WERI-Rb-1 (cell line): ENCODE measurements around the gene LRIT2.
"Not testable (repeated sequence)": the region's sequence is repeated elsewhere in the genome, so short reads cannot be mapped to it uniquely, and the experiment has no call there.

Experiments
- DNase-seq: peaks from one replicate; pipeline ENCODE4 v3.0.0-alpha.2; 2020
- H3K27ac ChIP-seq: fragments of 250-450 bp; sonication (Bioruptor Pico); 2 replicates; pipeline ENCODE4 v1.5.1; 2020; ENCODE audit warnings: mild to moderate bottlenecking, moderate library complexity
- H3K27me3 ChIP-seq: fragments of 250-450 bp; sonication (Bioruptor Pico); 2 replicates; pipeline ENCODE4 v1.5.1; 2021; ENCODE audit warnings: mild to moderate bottlenecking, low read depth, moderate library complexity; ENCODE audit not compliant: insufficient read depth, severe bottlenecking
- H3K36me3 ChIP-seq: fragments of 250-450 bp; sonication (Bioruptor Pico); 2 replicates; pipeline ENCODE4 v1.5.1; 2020; ENCODE audit warnings: mild to moderate bottlenecking, moderate library complexity
- H3K4me3 ChIP-seq: 2 replicates; pipeline ENCODE4 v1.5.1; 2011; ENCODE audit warnings: low read depth, mild to moderate bottlenecking, control low read depth, low read length
- H3K9me3 ChIP-seq: fragments of 250-450 bp; sonication (Bioruptor Pico); 2 replicates; pipeline ENCODE4 v1.5.1; 2021; ENCODE audit warnings: mild to moderate bottlenecking, moderate library complexity; ENCODE audit not compliant: severe bottlenecking
- TF ChIP-seq, protein P1 (sequence below): IDR thresholded peaks from 2 replicates; pipeline ENCODE4 v1.5.1; 2011; ENCODE audit warnings: low read depth, mild to moderate bottlenecking, control low read depth, inconsistent platforms, low read length

Gene LRIT2

DNA sequence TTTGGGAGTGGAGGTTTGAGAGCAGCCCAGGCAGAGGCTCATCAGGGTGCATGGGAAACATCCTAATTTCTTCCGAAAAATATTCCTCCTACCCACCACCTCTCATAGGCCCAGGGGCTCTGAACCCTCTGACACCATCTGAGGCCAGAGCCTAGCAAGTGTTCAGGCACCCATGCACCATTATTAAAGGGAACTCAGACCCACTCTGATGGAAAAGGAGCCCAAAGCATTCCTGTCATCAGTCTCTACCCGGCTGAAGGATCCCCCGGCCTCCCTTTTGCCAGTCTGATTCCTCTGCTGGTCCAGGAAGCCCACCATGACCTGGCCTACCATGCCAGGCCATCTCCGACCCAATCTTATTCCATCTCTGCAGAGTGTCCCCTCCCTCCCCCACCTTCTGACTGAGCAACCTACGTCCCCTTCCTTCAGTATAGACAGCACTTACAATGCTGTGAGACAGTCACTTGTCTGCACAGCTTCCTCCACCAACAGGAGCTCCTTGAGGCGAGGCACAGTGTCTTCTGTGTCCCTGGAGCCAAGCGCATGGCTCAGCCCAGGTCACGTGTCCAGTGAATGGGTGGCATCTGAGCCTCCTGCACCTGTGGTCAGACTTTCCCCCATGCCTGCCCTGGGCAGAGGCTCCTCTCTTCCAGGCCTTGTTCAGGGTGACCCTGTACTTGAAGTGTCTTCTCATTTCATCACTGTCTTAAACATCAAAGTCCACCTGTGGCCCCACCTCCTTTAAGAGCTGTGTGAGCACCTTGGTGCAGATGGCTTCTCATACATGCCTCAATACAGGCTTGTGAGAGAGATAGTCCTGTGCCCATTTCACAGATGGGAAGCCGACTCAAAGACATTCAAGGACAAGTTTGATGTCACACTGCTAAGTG lies 52.6 kb downstream of the LRIT2 start:
- no peak overlapping the region for H3K27ac ChIP-seq
- peaks cover 2% of the 10 kb centered on the region for H3K9me3 ChIP-seq
- no peaks in the 10 kb centered on the region for H3K36me3 ChIP-seq
- no peak for DNase-seq
- H3K27me3 ChIP-seq: no peaks in the 10 kb centered on the region
- H3K4me3 ChIP-seq: no peak overlapping the region
- TF ChIP-seq, protein P1, sequence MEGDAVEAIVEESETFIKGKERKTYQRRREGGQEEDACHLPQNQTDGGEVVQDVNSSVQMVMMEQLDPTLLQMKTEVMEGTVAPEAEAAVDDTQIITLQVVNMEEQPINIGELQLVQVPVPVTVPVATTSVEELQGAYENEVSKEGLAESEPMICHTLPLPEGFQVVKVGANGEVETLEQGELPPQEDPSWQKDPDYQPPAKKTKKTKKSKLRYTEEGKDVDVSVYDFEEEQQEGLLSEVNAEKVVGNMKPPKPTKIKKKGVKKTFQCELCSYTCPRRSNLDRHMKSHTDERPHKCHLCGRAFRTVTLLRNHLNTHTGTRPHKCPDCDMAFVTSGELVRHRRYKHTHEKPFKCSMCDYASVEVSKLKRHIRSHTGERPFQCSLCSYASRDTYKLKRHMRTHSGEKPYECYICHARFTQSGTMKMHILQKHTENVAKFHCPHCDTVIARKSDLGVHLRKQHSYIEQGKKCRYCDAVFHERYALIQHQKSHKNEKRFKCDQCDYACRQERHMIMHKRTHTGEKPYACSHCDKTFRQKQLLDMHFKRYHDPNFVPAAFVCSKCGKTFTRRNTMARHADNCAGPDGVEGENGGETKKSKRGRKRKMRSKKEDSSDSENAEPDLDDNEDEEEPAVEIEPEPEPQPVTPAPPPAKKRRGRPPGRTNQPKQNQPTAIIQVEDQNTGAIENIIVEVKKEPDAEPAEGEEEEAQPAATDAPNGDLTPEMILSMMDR: no peak

DNA sequence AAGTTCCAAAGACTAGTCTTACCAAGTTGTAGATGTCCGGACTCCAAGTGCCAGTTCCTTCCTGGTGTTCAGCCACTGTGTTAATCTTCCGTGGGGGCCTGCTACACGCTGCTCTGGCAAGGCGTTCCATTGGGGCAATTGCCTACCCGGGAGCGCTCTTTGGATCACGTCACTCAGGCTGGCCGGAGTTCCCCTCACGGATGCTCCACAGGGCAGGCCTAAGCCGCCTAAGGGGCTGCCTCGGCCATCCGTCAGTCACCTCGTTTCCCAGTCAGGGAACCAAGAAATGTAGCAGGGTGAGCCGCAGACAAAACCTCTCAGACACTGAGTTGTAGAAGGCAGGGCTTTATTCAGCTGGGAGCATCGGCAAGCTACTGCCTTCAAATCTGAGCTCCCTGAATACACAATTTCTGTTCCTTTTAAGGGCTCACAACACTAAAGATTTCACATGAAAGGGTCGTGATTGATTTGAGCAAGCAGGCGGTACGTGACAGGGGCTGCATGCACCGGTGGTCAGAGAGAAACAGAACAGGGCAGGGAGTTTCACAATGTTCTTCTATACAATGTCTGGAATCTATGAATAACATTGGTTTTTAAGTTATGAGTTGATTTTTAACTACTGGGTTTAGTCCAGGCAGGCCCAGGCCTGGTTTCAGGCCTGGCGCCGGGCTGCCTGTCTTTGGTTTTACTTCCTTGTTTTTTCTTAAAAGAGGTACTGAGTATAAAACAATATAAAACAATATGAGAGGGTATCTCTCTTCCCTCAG lies 53.5 kb downstream of the LRIT2 start:
- not testable (repeated sequence) for H3K27ac ChIP-seq, H3K4me3 ChIP-seq, H3K27me3 ChIP-seq, H3K36me3 ChIP-seq, DNase-seq, H3K9me3 ChIP-seq

DNA sequence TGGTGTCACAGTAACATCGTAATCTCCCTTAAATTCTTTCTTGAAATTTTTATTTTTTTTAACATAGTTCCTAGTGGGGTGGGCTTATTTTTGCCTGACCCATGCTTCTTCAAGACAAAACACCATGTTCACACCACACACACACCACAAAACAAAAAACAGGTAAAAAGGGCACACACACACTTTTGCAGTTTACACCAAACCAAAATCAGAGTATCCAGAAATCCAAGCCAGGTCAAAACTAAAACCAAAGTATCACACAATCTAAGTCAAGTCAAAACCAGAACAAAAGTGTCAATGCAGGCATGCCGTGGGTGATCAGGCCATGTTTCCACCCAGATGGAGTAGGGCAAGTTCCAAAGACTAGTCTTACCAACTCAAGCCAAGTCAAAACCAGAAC lies 54.1 kb downstream of the LRIT2 start:
- H3K36me3 ChIP-seq, H3K9me3 ChIP-seq, H3K4me3 ChIP-seq, DNase-seq, H3K27ac ChIP-seq, H3K27me3 ChIP-seq: not testable (repeated sequence)
